ENCODE data around the gene CGNL1. TPM values are rescaled to one million over a fixed set of nuclear protein-coding genes. Genes with fewer than 3 reads are reported as not detected.

CGNL1 gene
- total and polyA plus RNA-seq, 4 donors, result 14.5 to 30.9 (median 19.1) TPM

DNA sequence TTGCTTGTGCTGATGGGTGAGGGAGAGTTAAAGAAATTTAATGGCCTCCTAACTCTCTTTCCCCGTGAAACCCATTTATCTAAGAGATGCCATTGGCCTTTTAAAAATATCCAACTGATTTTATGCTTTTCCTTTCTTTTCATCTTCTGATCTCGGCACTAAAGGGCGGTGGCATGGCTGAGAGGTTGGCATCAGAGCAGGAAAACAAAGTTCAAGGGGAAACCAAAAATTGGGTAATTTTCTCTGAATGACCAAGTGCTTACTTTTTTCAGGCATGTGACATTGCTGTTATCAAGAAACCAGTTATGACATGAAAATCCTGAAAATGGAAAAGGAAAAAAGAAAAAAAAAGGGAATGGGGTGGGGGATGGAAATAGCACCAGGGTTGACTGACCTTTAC, 3.2 kb downstream of the CGNL1 start:
- Histone ChIP-seq H3K9me3 (ENCODE audit: control insufficient read depth, insufficient read depth, low read length) (no peaks in the 10 kb centered on the region), H3K36me3 (ENCODE audit: control insufficient read depth, insufficient read depth, low read length) (no peaks in the 10 kb centered on the region), H3K4me3 (ENCODE audit: low read depth, low read length) (no peak overlapping the region), H3K4me1 (ENCODE audit: control insufficient read depth, insufficient read depth, low read length) (peaks cover 28% of the 10 kb centered on the region), H3K27me3 (ENCODE audit: control insufficient read depth, insufficient read depth, low read length) (peaks cover 15% of the 10 kb centered on the region), H3K27ac (ENCODE audit: low read depth, low read length) (no peak overlapping the region)
- no peak for DNase-seq (ENCODE audit: low read depth in 4 of 6, low spot score in 6 of 6)
- WGBS (ENCODE audit: insufficient coverage), result 20% methylated on average over 1 of the region's 3 CpGs

GRCh38 chr15:57380854-57381253, 4.5 kb downstream of the CGNL1 start:
- no peak overlapping the region for H3K27ac ChIP-seq (ENCODE audit: low read depth, low read length)
- no peak overlapping the region for H3K4me3 ChIP-seq (ENCODE audit: low read depth, low read length)
- WGBS (ENCODE audit: insufficient coverage), result 78% methylated on average over 2 of the region's 2 CpGs
- peaks cover 29% of the 10 kb centered on the region for H3K4me1 ChIP-seq (ENCODE audit: control insufficient read depth, insufficient read depth, low read length)
- DNase-seq (ENCODE audit: low read depth in 4 of 6, low spot score in 6 of 6), result no peak
- H3K27me3 ChIP-seq (ENCODE audit: control insufficient read depth, insufficient read depth, low read length), result peaks cover 7% of the 10 kb centered on the region
- no peaks in the 10 kb centered on the region for H3K9me3 ChIP-seq (ENCODE audit: control insufficient read depth, insufficient read depth, low read length)
- no peaks in the 10 kb centered on the region for H3K36me3 ChIP-seq (ENCODE audit: control insufficient read depth, insufficient read depth, low read length)

- no peaks in the 10 kb centered on the region for H3K27me3 ChIP-seq (ENCODE audit: control insufficient read depth, insufficient read depth, low read length)
- peaks cover 33% of the 10 kb centered on the region for H3K4me1 ChIP-seq (ENCODE audit: control insufficient read depth, insufficient read depth, low read length)
- DNase-seq (ENCODE audit: low read depth in 4 of 6, low spot score in 6 of 6), result peak in 2 of 6 donors; percentile 27 to 52
- WGBS (ENCODE audit: insufficient coverage), result 37% methylated on average over 3 of the region's 7 CpGs
- no peak overlapping the region for H3K4me3 ChIP-seq (ENCODE audit: low read depth, low read length)
- no peaks in the 10 kb centered on the region for H3K9me3 ChIP-seq (ENCODE audit: control insufficient read depth, insufficient read depth, low read length)
- no peaks in the 10 kb centered on the region for H3K36me3 ChIP-seq (ENCODE audit: control insufficient read depth, insufficient read depth, low read length)
- no peak overlapping the region for H3K27ac ChIP-seq (ENCODE audit: low read depth, low read length)
Measured at GRCh38 chr15:57382215-57382614, 5.9 kb downstream of the CGNL1 start.

GRCh38 chr15:57382969-57383368, 6.7 kb downstream of the CGNL1 start:
- no peaks in the 10 kb centered on the region for H3K36me3 ChIP-seq (ENCODE audit: control insufficient read depth, insufficient read depth, low read length)
- peaks cover 36% of the 10 kb centered on the region for H3K4me1 ChIP-seq (ENCODE audit: control insufficient read depth, insufficient read depth, low read length)
- no peak for DNase-seq (ENCODE audit: low read depth in 4 of 6, low spot score in 6 of 6)
- H3K27me3 ChIP-seq (ENCODE audit: control insufficient read depth, insufficient read depth, low read length), result no peaks in the 10 kb centered on the region
- H3K9me3 ChIP-seq (ENCODE audit: control insufficient read depth, insufficient read depth, low read length), result no peaks in the 10 kb centered on the region
- H3K27ac ChIP-seq (ENCODE audit: low read depth, low read length), result no peak overlapping the region
- no peak overlapping the region for H3K4me3 ChIP-seq (ENCODE audit: low read depth, low read length)
- WGBS (ENCODE audit: insufficient coverage), result no CpG with 5 or more reads among the region's 1 CpG

GRCh38 chr15:57384024-57384423, 7.7 kb downstream of the CGNL1 start:
- peak in 1 of 6 donors; percentile 77 for DNase-seq (ENCODE audit: low read depth in 4 of 6, low spot score in 6 of 6)
- H3K27me3 ChIP-seq (ENCODE audit: control insufficient read depth, insufficient read depth, low read length), result no peaks in the 10 kb centered on the region
- 80% methylated on average over 2 of the region's 2 CpGs for WGBS (ENCODE audit: insufficient coverage)
- no peak overlapping the region for H3K27ac ChIP-seq (ENCODE audit: low read depth, low read length)
- no peaks in the 10 kb centered on the region for H3K36me3 ChIP-seq (ENCODE audit: control insufficient read depth, insufficient read depth, low read length)
- H3K4me1 ChIP-seq (ENCODE audit: control insufficient read depth, insufficient read depth, low read length), result peaks cover 42% of the 10 kb centered on the region
- no peak overlapping the region for H3K4me3 ChIP-seq (ENCODE audit: low read depth, low read length)
- no peaks in the 10 kb centered on the region for H3K9me3 ChIP-seq (ENCODE audit: control insufficient read depth, insufficient read depth, low read length)

- no peak overlapping the region for H3K27ac ChIP-seq (ENCODE audit: low read depth, low read length)
- DNase-seq (ENCODE audit: low read depth in 4 of 6, low spot score in 6 of 6), result no peak
- H3K4me1 ChIP-seq (ENCODE audit: control insufficient read depth, insufficient read depth, low read length), result peaks cover 40% of the 10 kb centered on the region
- no peak overlapping the region for H3K4me3 ChIP-seq (ENCODE audit: low read depth, low read length)
- no peaks in the 10 kb centered on the region for H3K27me3 ChIP-seq (ENCODE audit: control insufficient read depth, insufficient read depth, low read length)
- H3K9me3 ChIP-seq (ENCODE audit: control insufficient read depth, insufficient read depth, low read length), result no peaks in the 10 kb centered on the region
- no peaks in the 10 kb centered on the region for H3K36me3 ChIP-seq (ENCODE audit: control insufficient read depth, insufficient read depth, low read length)
- 38% methylated on average over 1 of the region's 2 CpGs for WGBS (ENCODE audit: insufficient coverage)
Measured at GRCh38 chr15:57384816-57385215, 8.5 kb downstream of the CGNL1 start.

DNA sequence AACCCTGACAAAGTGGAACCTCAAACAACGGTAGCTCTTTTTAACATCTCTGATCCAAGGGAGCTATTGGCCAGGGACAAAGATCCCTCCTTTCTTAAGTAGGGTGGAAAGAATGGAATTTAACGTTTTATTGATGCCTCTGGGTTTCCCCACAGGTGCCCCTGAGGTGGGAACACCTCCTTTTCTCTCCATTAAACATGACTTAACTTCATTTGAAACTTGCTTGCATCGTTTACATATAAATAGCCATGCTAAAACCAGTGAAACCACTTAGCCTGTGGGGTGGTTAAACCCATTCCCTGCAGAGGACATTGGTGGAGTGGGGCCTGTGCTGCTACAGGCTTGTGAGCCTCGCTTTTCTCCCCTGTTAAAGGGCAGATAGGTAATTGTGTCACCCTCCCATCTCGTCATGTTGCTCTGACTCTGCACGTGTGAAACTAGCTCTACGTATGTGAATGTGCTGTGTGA, 9.7 kb downstream of the CGNL1 start:
- DNase-seq (ENCODE audit: low read depth in 4 of 6, low spot score in 6 of 6), result no peak
- H3K4me1 ChIP-seq (ENCODE audit: control insufficient read depth, insufficient read depth, low read length), result peaks cover 38% of the 10 kb centered on the region
- H3K9me3 ChIP-seq (ENCODE audit: control insufficient read depth, insufficient read depth, low read length), result no peaks in the 10 kb centered on the region
- no peak overlapping the region for H3K27ac ChIP-seq (ENCODE audit: low read depth, low read length)
- no peaks in the 10 kb centered on the region for H3K36me3 ChIP-seq (ENCODE audit: control insufficient read depth, insufficient read depth, low read length)
- WGBS (ENCODE audit: insufficient coverage), result 71% methylated on average over 1 of the region's 7 CpGs
- H3K27me3 ChIP-seq (ENCODE audit: control insufficient read depth, insufficient read depth, low read length), result no peaks in the 10 kb centered on the region
- H3K4me3 ChIP-seq (ENCODE audit: low read depth, low read length), result no peak overlapping the region

DNA sequence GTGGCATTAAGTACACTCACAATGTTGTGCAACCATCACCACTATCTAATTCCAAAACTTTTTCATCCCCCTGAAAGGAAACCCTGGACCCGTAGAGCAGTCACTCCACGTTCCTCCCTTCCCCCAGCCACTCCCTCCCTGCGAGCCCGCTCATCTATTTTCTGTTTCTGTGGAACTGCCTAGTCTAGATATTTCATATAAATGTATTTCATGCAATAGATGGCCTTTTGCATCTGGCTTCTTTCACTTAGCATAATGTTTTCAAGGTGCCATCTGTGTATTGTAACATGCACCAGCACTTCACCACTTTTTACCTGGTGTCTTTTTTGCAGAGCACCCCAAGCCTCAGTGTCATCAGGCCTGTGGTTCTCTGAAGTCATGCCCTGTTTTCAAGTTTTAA, 10.7 kb downstream of the CGNL1 start:
- no peaks in the 10 kb centered on the region for H3K36me3 ChIP-seq (ENCODE audit: control insufficient read depth, insufficient read depth, low read length)
- H3K4me3 ChIP-seq (ENCODE audit: low read depth, low read length), result no peak overlapping the region
- H3K9me3 ChIP-seq (ENCODE audit: control insufficient read depth, insufficient read depth, low read length), result peaks cover 1% of the 10 kb centered on the region
- peaks cover 38% of the 10 kb centered on the region for H3K4me1 ChIP-seq (ENCODE audit: control insufficient read depth, insufficient read depth, low read length)
- H3K27ac ChIP-seq (ENCODE audit: low read depth, low read length), result peak overlapping the region; percentile 61
- WGBS (ENCODE audit: insufficient coverage), result no CpG with 5 or more reads among the region's 4 CpGs
- DNase-seq (ENCODE audit: low read depth in 4 of 6, low spot score in 6 of 6), result no peak
- no peaks in the 10 kb centered on the region for H3K27me3 ChIP-seq (ENCODE audit: control insufficient read depth, insufficient read depth, low read length)

GRCh38 chr15:57387564-57388076, 11.3 kb downstream of the CGNL1 start:
- Histone ChIP-seq H3K27me3 (ENCODE audit: control insufficient read depth, insufficient read depth, low read length) (no peaks in the 10 kb centered on the region), H3K4me3 (ENCODE audit: low read depth, low read length) (no peak overlapping the region), H3K36me3 (ENCODE audit: control insufficient read depth, insufficient read depth, low read length) (no peaks in the 10 kb centered on the region), H3K9me3 (ENCODE audit: control insufficient read depth, insufficient read depth, low read length) (peaks cover 1% of the 10 kb centered on the region), H3K27ac (ENCODE audit: low read depth, low read length) (peak overlapping the region; percentile 61), H3K4me1 (ENCODE audit: control insufficient read depth, insufficient read depth, low read length) (peaks cover 38% of the 10 kb centered on the region)
- no CpG with 5 or more reads among the region's 3 CpGs for WGBS (ENCODE audit: insufficient coverage)
- DNase-seq (ENCODE audit: low read depth in 4 of 6, low spot score in 6 of 6), result peak in 2 of 6 donors; percentile 26 to 81

DNA sequence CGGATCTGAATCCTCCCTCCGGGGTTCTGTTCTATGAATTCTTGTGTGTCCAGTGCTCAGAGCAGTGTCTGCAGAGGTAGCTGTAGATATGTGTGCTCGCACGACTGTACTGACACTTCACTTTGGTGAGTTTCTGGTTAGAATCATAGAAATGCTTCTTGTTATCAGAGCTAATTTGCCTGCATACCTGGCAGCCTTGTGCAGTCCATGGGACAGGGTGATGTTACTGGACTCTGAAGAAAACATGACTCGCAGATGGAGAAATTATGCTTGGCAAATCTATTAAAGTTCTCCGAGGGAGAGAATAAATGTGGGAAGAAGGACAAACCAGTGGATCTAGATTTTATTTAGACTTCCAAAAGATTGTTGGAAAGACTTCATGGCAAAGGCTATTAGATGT, 12.2 kb downstream of the CGNL1 start:
- 68% methylated on average over 6 of the region's 6 CpGs for WGBS (ENCODE audit: insufficient coverage)

More for the DNA sequence above, 12.2 kb downstream of the CGNL1 start:
- no peaks in the 10 kb centered on the region for H3K27me3 ChIP-seq (ENCODE audit: control insufficient read depth, insufficient read depth, low read length)
- H3K4me1 ChIP-seq (ENCODE audit: control insufficient read depth, insufficient read depth, low read length), result peaks cover 34% of the 10 kb centered on the region
- peaks cover 1% of the 10 kb centered on the region for H3K9me3 ChIP-seq (ENCODE audit: control insufficient read depth, insufficient read depth, low read length)
- no peak overlapping the region for H3K4me3 ChIP-seq (ENCODE audit: low read depth, low read length)
- H3K36me3 ChIP-seq (ENCODE audit: control insufficient read depth, insufficient read depth, low read length), result no peaks in the 10 kb centered on the region
- no peak for DNase-seq (ENCODE audit: low read depth in 4 of 6, low spot score in 6 of 6)
- peak overlapping the region; percentile 61 for H3K27ac ChIP-seq (ENCODE audit: low read depth, low read length)

Measured in spinal cord (tissue), 10 donors.